Measurements from ENCODE around the gene UST. TPM values are rescaled to one million over a fixed set of nuclear protein-coding genes. Genes with fewer than 3 reads are reported as not detected.

The UST gene, protein sequence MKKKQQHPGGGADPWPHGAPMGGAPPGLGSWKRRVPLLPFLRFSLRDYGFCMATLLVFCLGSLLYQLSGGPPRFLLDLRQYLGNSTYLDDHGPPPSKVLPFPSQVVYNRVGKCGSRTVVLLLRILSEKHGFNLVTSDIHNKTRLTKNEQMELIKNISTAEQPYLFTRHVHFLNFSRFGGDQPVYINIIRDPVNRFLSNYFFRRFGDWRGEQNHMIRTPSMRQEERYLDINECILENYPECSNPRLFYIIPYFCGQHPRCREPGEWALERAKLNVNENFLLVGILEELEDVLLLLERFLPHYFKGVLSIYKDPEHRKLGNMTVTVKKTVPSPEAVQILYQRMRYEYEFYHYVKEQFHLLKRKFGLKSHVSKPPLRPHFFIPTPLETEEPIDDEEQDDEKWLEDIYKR
- total RNA-seq, result 4.4 TPM
- long read RNA-seq, full-length matches to known transcripts, result 1 of 3 reads
- long read RNA-seq, partial matches to known transcripts, result 0 of 3 reads
- long read RNA-seq, other reads (novel, unspliced or antisense), result 2 of 3 reads

- DNase-seq (ENCODE audit: missing footprints) (peak; percentile 88), ATAC-seq (peak; percentile 93)
- intact Hi-C loops (cut with DNase I), result loop anchor here (1.0 kb wide), 1 partner anchor 201 kb away; no protein-coding TSS in a partner anchor
Measured at GRCh38 chr6:148746363-148747144, at the start of gene UST. UST (plus strand) TSS chr6:148747030; CDS start chr6:148747431, 401 bp downstream.

DNA sequence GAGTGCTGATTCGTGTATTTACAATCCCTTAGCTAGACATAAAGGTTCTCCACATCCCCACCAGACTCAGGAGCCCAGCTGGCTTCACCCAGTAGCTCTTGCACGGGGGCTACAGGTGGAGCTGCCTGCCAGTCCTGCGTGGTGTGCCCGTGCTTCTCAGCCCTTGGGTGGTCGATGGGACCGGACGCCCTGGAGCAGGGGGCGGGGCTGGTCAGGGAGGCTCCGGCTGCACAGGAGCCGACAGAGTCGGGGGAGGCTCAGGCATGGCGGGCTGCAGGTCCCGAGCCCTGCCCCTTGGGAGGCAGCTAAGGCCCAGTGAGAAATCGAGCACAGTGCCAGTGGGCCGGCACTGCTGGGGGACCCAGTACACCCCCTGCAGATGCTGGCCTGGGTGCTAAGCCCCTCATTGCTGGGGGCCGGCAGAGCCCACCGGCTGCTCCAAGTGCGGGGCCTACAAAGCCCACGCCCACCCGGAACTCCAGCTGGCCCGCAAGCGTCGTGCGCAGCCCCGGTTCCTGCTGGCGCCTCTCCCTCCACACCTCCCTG lies 48.9 kb upstream of the UST start:
- DNase-seq (ENCODE audit: missing footprints) (no peak), ATAC-seq (no peak)
- intact Hi-C loops (cut with DNase I), result no loop called here

DNA sequence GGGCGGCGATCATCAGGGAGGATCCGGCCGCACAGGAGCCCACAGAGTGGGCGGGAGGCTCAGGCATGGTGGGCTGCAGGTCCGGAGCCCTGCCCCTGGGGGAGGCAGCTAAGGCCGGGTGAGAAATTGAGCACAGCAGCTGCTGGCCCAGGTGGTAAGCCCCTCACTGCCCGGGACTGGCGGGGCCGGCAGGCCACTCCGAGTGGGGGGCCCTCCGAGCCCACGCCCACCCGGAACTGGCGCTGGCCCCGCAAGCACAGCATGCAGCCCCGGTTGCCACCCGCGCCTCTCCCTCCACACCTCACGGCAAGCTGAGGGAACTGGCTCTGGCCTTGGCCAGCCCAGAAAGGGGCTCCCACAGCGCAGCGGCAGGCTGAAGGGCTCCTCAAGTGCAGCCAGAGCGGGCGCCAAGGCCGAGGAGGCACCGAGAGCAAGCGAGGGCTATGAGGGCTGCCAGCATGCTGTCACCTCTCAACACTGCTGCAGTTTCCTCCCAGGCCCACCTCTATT lies 48.1 kb upstream of the UST start:
- intact Hi-C loops (cut with DNase I), result no loop called here
- DNase-seq (ENCODE audit: missing footprints) (no peak), ATAC-seq (no peak)

GRCh38 chr6:148700047-148700715 lies 46.6 kb upstream of the UST start:
- intact Hi-C loops (cut with DNase I), result loop anchor here (10.0 kb wide), 1 partner anchor 125 kb away; no protein-coding TSS in a partner anchor
- DNase-seq (ENCODE audit: missing footprints) (no peak), ATAC-seq (no peak)

DNA sequence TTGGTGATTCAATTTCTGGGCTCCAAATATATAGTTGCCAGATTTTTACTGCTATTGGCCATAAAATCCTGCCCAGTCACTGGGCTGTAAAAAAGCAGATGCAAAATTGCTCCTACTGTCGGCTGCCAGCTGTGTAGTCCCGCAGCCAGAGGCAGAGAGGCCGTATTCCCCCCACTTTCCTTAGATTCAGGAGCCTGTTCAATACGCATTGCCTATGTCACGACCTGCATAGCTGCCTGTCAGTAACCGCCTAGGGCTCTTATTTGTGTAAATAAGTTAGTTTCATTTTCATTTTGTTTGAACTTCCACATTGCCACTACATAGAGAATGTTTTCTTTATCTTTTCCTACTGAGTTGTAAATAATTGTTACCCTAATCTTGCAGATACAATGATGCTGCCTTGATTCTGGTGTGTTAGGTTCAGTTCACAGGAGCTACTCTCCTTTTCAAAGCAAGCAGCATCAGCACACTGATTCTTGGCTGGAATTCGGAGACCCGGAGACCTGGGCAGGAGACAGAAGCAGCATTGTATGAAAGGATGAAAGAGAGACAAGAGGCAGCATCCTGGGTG lies 46.0 kb upstream of the UST start:
- intact Hi-C loops (cut with DNase I), result loop anchor here (10.0 kb wide), 1 partner anchor 126 kb away; no protein-coding TSS in a partner anchor
- peak; percentile 37 for ATAC-seq
- DNase-seq (ENCODE audit: missing footprints), result no peak

GRCh38 chr6:148701375-148701774 lies 45.5 kb upstream of the UST start:
- ATAC-seq (peak; percentile 28), DNase-seq (ENCODE audit: missing footprints) (no peak)
- intact Hi-C loops (cut with DNase I), result loop anchor here (10.0 kb wide), 1 partner anchor 127 kb away; no protein-coding TSS in a partner anchor

DNA sequence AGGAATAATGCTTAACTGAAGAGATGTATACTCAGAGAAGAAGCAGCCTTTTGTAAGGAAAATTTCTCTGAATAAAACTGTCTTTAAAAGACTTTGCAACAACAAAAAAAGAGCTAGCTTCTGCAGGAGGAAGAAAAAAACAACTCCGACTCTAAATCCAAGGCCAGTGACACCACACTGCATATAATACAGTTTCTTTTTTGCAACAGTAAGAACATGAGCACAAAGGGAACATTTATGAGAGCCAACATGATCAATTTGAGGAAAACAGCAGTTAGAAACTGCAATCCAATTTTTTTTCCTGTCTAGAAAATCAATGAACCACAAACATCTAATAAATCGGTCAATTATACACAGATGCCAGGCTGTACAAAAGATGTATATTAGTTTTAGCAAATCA lies 42.9 kb upstream of the UST start:
- no peak for DNase-seq (ENCODE audit: missing footprints)
- intact Hi-C loops (cut with DNase I), result loop anchor here (10.0 kb wide), 1 partner anchor 129 kb away; no protein-coding TSS in a partner anchor
- ATAC-seq, result no peak

- no peak for ATAC-seq
- no peak for DNase-seq (ENCODE audit: missing footprints)
- intact Hi-C loops (cut with DNase I), result loop anchor here (10.0 kb wide), 1 partner anchor 130 kb away; no protein-coding TSS in a partner anchor
Measured at GRCh38 chr6:148704400-148705246, 42.2 kb upstream of the UST start.

DNA sequence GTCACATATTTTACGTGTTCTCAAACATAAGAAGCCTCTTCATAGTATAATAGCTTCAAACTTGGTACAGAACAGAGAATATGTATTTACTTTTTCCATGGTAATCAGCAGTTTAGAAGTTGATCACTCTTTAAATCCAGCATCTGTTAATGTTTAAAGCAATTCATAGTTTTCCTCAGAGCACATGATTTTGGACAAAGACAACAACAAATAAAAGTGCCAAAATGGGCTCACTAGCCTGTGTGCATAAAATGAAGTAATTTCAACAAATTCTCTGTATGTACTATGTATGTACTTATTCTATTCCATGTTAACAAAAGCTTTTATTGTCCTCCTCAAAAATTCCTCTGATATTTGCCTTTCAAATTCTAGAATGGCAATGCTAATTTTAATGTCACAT lies 38.1 kb upstream of the UST start:
- no peak for DNase-seq (ENCODE audit: missing footprints)
- intact Hi-C loops (cut with DNase I), result loop anchor here (10.0 kb wide), 1 partner anchor 134 kb away; no protein-coding TSS in a partner anchor
- ATAC-seq, result no peak

DNA sequence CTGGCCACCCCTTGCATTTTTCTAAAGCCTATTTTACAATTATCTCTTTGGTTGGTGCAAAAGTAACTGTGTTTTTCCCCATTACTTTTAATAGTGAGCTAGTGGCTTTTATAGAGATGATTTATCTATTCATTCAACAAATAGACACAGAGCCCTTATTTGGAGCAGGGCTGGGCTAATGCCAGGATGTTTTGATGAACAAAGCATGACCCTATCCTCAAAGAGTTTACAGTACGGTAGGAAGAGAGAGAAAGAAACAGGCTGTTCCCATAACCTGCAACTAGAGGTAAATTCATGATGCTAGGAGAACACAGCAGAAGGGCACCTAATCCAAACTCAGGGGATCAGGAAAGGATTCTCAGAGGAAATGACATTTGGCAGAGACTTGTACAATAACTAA lies 37.3 kb upstream of the UST start:
- DNase-seq (ENCODE audit: missing footprints) (no peak), ATAC-seq (no peak)
- intact Hi-C loops (cut with DNase I), result loop anchor here (10.0 kb wide), 1 partner anchor 135 kb away; no protein-coding TSS in a partner anchor

DNA sequence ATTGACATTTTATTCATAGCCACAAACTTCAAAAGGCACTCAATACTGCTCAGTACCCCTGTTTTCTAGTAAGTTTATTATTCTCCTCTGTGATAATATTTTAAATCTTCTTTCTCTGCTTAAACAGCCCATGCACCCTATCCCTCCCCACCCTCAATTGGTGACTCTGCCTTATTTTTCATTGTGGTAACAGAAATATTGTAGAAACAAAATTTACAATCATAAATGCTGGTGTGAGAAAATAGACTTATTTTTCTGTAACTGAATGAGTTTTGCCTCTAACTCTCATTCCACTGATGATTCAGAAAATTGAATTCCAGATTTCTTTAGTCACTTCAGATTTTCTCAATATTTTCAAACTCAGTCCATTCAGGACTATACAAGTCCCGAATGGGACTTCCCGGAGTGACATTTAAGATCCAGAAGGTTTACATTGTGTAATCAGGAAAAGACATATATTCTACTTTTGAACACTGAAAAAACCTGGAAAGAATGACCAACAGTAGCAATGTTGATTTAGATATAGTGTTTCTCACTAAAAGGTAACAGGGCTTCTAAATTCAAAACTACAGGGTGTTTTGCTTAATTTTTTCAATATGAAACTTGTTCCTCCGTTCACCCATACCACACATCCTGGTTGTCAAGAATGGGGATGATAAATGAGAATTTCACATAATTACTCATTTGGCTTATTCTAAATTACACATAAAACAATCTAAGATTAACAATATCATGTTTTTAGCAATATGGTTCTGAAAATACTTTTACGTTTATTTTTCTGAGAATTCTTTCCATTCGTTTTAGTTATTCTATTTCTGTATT lies 34.8 kb upstream of the UST start:
- DNase-seq (ENCODE audit: missing footprints) (no peak), ATAC-seq (no peak)
- intact Hi-C loops (cut with DNase I), result no loop called here

- ATAC-seq (no peak), DNase-seq (ENCODE audit: missing footprints) (no peak)
- intact Hi-C loops (cut with DNase I), result no loop called here
Measured at GRCh38 chr6:148713033-148713738, 33.6 kb upstream of the UST start.

- DNase-seq (ENCODE audit: missing footprints) (no peak), ATAC-seq (no peak)
- intact Hi-C loops (cut with DNase I), result no loop called here
Measured at GRCh38 chr6:148713921-148714320, 32.9 kb upstream of the UST start.

- no peak for DNase-seq (ENCODE audit: missing footprints)
- intact Hi-C loops (cut with DNase I), result no loop called here
- no peak for ATAC-seq
Measured at GRCh38 chr6:148716811-148717210, 30.0 kb upstream of the UST start.

DNA sequence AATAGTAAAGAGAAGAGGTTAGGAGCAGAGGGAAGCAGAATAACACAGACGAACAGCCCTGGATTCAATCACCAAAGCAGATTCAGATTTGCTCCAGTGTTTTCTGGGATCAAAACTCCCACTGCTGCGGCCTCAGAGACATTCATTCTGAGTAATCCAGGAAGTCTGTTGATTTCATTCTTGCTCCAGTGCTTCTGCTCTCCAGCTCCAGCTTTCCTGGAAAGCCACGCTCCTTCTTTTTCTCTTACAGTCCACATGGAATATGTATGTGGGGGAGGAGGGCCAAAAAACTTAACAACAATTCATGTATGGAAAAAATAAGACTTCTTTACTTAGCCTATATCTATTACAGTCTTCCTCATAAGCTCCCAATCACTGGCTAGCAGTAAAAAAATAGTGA lies 26.4 kb upstream of the UST start:
- intact Hi-C loops (cut with DNase I), result no loop called here
- no peak for ATAC-seq
- DNase-seq (ENCODE audit: missing footprints), result no peak

DNA sequence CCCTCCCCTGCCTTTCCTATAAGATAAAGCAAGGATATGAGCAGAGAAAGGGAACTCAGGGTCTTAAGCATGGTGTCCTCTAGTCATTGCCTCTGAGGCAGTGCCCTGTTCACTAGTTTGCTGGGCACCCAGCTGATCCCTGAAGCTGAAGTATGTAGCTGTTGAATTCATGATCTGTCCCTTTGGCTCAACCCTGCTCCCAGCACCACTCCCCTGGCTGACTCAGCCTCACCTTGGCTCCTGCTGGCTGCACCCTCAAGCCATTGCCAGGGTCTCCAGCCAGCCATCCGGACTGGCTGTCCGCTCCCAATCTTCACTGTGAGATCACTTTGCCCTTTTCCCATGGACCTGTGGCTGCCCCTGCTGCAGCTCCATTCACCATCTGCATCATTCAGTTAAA lies 25.9 kb upstream of the UST start:
- intact Hi-C loops (cut with DNase I), result no loop called here
- ATAC-seq, result no peak
- no peak for DNase-seq (ENCODE audit: missing footprints)
